ENCODE results near the gene UBE2B. TPM values are rescaled to one million over a fixed set of nuclear protein-coding genes. Genes with fewer than 3 reads are reported as not detected.

The UBE2B gene
- total and polyA plus RNA-seq, 2 experiments from 2014 or later: 19.3 to 184 TPM

GRCh38 chr5:134436523-134437339 is 65.4 kb downstream of the UBE2B start:
- Mint-ChIP-seq H3K27ac (peak overlapping the region; percentile 55), H3K4me3 (no peak overlapping the region; the same call in 2 of the 3 replicates), H3K4me1 (peaks cover 51% of the 10 kb centered on the region), H3K9me3 (no peaks in the 10 kb centered on the region; the same call in 2 of the 3 replicates), H3K27me3 (ENCODE audit: insufficient read depth, low read depth, poor library complexity) (peaks cover 8% of the 10 kb centered on the region), H3K36me3 (ENCODE audit: low read depth) (peaks cover 47% of the 10 kb centered on the region)
- no peak overlapping the region for H3K4me3 ChIP-seq
- H2AFZ ChIP-seq: no peak overlapping the region
- no peaks in the 10 kb centered on the region for H3K27me3 ChIP-seq (ENCODE audit: insufficient read depth)
- DNase-seq (ENCODE audit: low spot score) (no peak), ATAC-seq (peak; percentile 16; the same call in 1 of the 3 replicates)
- no peak overlapping the region for H3K4me2 ChIP-seq
- H3K4me1 ChIP-seq (ENCODE audit: insufficient read depth): peaks cover 11% of the 10 kb centered on the region
- peaks cover 4% of the 10 kb centered on the region; the same call in 1 of the 2 replicates for H3K79me2 ChIP-seq (replicated peaks; ENCODE audit: insufficient read depth)
- H3K36me3 ChIP-seq (ENCODE audit: insufficient read depth): no peaks in the 10 kb centered on the region
- H3F3A ChIP-seq (replicated peaks; ENCODE audit: low read depth): no peaks in the 10 kb centered on the region
- no peaks in the 10 kb centered on the region for H4K20me1 ChIP-seq (replicated peaks; ENCODE audit: insufficient read depth)
- TF ChIP-seq EZH2 (IDR thresholded peaks at IDR 0.05; ENCODE audit: low read depth, unreplicated experiment): no peak
- TF ChIP-seq POLR2AphosphoS5 (IDR thresholded peaks at IDR 0.05; ENCODE audit: low read depth): no peak
- TF ChIP-seq CTCF (conservative IDR thresholded peaks at IDR 0.05; ENCODE audit: low read depth in 2 of 2): no peak
- TF ChIP-seq ETS1 (IDR thresholded peaks at IDR 0.05): no peak
- no peak for TF ChIP-seq ZNF462 (CRISPR knock-in tag; IDR thresholded peaks at IDR 0.05)
- TF ChIP-seq CREB1 (CRISPR knock-in tag; IDR thresholded peaks at IDR 0.05; ENCODE audit: low read depth): no peak
- TF ChIP-seq ZNF114 (CRISPR knock-in tag; IDR thresholded peaks at IDR 0.05): no peak
- TF ChIP-seq REST (IDR thresholded peaks at IDR 0.05; ENCODE audit: unreplicated experiment): no peak
- no peak for TF ChIP-seq NANOG (IDR thresholded peaks at IDR 0.05; ENCODE audit: borderline replicate concordance)
- TF ChIP-seq JUNB (IDR thresholded peaks at IDR 0.05; ENCODE audit: unreplicated experiment): no peak
- TF ChIP-seq ZNF331 (CRISPR knock-in tag; IDR thresholded peaks at IDR 0.05; ENCODE audit: low read depth): no peak
- TF ChIP-seq STAT1 (IDR thresholded peaks at IDR 0.05; ENCODE audit: unreplicated experiment): no peak
- TF ChIP-seq EZH2phosphoT487 (IDR thresholded peaks at IDR 0.05; ENCODE audit: unreplicated experiment): no peak
- H3K9me2 ChIP-seq (ENCODE audit: insufficient read depth): peaks cover 3% of the 10 kb centered on the region; the same call in 1 of the 2 replicates
- peak overlapping the region; percentile 85; the same call in 1 of the 2 replicates for H3K27ac ChIP-seq (ENCODE audit: low read depth)
